ENCODE measurements around the gene REEP1.

The REEP1 gene

DNA sequence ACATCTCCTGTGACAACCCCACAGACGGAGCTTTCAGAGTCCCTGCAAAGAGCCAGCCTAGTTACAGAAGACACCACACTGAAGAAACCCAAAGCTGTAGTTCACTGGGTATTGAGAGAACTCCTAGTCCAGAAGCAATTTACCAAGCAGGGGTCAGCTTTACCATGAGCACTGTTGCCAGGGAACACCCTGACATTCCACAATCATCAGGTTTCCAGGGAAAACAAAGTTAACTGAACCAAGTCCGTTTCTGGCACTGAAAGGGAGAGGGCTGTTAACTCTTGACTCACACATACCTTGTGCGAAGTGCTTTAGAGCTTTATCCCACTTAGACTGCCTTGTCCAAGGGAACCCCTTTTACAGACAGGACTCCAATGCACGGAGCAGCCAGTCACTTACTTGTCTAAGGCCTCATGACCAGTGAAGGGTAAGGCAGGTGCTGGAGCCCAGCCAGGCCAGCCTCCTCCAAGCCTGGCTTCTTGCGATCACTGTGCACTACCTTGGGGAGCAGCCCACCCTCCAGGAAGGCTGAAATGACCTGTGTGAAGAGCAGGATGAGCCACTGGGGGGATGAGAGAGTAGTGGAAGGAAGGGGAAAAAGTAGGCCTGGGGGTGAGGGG lies 53.9 kb downstream of the REEP1 start:
- TF ChIP-seq, protein P1, sequence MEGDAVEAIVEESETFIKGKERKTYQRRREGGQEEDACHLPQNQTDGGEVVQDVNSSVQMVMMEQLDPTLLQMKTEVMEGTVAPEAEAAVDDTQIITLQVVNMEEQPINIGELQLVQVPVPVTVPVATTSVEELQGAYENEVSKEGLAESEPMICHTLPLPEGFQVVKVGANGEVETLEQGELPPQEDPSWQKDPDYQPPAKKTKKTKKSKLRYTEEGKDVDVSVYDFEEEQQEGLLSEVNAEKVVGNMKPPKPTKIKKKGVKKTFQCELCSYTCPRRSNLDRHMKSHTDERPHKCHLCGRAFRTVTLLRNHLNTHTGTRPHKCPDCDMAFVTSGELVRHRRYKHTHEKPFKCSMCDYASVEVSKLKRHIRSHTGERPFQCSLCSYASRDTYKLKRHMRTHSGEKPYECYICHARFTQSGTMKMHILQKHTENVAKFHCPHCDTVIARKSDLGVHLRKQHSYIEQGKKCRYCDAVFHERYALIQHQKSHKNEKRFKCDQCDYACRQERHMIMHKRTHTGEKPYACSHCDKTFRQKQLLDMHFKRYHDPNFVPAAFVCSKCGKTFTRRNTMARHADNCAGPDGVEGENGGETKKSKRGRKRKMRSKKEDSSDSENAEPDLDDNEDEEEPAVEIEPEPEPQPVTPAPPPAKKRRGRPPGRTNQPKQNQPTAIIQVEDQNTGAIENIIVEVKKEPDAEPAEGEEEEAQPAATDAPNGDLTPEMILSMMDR (IDR thresholded peaks at IDR 0.05; ENCODE audit: control insufficient read depth, extremely low read depth, insufficient read depth): no peak
- no peak overlapping the region for H3K4me3 ChIP-seq (ENCODE audit: low read depth, low read length)
- DNase-seq (ENCODE audit: low read depth): no peak

DNA sequence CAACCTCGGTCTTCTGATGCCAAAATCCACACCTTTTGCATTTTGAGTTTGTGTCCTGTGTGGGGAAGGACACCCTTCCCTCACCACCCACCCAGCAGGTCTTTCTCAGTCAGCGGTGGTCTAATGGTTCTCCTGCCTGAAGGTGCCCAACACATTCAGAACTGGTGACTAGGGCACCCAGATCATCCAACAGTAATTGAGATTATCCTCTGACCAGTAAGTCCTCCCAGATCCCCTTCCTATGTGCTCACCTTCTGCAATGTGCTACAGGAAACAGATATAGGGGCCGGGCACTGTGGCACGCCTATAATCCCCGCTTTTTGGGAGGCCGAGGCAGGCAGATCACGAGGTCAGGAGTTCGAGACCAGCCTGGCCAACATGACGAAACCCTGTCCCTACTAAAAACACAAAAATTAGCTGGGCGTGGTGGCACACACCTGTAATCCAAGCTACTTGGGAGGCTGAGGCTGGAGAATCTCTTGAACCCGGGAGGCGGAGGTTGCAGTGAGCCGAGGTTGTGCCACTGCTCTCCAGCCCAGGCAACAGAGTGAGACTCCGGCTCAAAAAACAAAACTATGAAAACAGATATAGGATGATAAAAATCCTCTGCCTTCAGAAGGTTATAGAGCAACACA lies 56.2 kb downstream of the REEP1 start:
- no peak for DNase-seq (ENCODE audit: low read depth)
- TF ChIP-seq, protein P1 (IDR thresholded peaks at IDR 0.05; ENCODE audit: control insufficient read depth, extremely low read depth, insufficient read depth): no peak

DNA sequence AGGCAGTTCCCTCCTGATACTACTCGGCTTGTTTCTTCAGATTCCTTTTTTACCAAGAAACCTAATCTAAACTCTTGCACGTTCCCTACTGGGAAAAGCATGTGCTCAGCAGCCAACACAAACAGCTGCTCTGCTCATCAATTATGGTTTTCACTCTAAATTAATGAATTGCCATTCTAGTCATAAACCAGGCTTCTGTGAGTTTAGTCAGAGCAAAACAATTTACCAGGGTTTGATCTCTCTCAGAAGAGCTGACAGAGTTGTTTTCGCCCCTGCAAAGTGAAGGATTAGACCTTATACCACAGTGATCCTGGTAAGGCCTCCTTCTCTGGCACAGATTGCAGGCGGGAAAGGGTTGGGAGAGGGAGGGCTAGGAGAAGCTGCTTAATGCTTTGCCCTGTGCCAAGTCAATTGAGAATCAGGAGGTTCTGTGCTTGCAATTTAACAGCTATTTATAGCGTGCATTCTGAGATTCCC lies 57.2 kb downstream of the REEP1 start:
- DNase-seq (ENCODE audit: low read depth): no peak
- TF ChIP-seq, protein P1 (IDR thresholded peaks at IDR 0.05; ENCODE audit: control insufficient read depth, extremely low read depth, insufficient read depth): no peak
- H3K4me3 ChIP-seq (ENCODE audit: low read depth, low read length): no peak overlapping the region

More for the DNA sequence above, 56.2 kb downstream of the REEP1 start:
- no peak overlapping the region for H3K4me3 ChIP-seq (ENCODE audit: low read depth, low read length)

DNA sequence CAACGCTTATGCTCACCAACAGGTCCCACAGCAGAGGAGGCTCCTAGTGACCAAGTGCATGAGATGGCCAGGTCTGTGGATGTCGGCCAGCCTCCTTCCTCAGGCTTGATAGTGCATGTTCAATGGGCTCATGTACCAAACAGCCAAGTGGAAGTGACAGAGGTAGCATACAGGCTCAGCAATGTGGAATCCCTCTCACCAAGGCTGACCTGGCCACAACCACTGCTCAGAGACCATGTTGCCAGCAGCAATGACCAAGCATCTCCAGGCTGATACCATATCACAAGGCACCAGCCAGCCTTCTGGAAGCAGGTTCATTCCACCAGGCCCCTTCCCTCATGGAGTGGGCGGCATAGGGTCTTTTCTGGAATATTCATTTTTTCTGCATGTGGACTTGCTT lies 61.5 kb downstream of the REEP1 start:
- TF ChIP-seq, protein P1 (IDR thresholded peaks at IDR 0.05; ENCODE audit: control insufficient read depth, extremely low read depth, insufficient read depth): no peak
- no peak overlapping the region for H3K4me3 ChIP-seq (ENCODE audit: low read depth, low read length)
- no peak for DNase-seq (ENCODE audit: low read depth)

DNA sequence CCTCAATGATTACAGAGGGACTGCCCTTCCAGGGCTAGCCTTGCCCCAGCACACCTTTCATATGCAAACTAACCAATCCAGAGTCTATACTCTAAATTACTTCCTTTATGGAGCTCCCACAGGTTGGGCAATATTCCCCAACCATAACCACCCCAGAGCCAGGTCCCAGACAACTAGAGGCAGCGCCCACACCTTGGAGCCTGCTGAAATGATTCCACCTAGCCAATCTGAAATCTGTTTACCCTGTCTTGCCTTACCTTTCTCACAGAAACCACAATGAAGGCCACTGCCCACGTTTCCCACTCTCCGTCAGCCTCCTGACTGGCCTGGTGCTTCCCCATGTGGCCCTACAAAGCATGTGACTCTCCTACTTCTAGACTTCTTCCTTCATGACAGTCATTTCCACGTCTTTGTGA lies 62.0 kb downstream of the REEP1 start:
- TF ChIP-seq, protein P1 (IDR thresholded peaks at IDR 0.05; ENCODE audit: control insufficient read depth, extremely low read depth, insufficient read depth): no peak
- no peak for DNase-seq (ENCODE audit: low read depth)
- H3K4me3 ChIP-seq (ENCODE audit: low read depth, low read length): no peak overlapping the region

DNA sequence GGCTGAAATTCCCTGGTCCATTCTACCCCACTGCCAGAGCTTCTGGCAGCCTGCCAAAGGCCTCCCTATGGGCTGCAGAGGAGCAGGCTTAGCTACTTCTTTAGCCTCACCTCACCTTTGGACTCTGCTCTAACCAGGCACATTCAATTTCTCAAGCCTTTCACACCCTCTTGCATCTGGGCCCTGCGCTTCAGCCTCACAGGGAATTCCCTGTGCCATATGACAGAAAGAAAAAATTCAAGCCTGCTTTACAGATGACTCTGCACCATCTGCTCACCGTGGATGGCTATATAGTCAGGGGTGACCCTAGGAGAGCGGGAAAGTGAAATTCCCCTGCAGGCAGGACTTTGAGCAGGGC lies 62.5 kb downstream of the REEP1 start:
- DNase-seq (ENCODE audit: low read depth): no peak
- TF ChIP-seq, protein P1 (IDR thresholded peaks at IDR 0.05; ENCODE audit: control insufficient read depth, extremely low read depth, insufficient read depth): no peak
- no peak overlapping the region for H3K4me3 ChIP-seq (ENCODE audit: low read depth, low read length)
